Measurements from ENCODE around the gene SLC26A9.
"Not testable (repeated sequence)": the region's sequence is repeated elsewhere in the genome, so short reads cannot be mapped to it uniquely, and the experiment has no call there.

DNA sequence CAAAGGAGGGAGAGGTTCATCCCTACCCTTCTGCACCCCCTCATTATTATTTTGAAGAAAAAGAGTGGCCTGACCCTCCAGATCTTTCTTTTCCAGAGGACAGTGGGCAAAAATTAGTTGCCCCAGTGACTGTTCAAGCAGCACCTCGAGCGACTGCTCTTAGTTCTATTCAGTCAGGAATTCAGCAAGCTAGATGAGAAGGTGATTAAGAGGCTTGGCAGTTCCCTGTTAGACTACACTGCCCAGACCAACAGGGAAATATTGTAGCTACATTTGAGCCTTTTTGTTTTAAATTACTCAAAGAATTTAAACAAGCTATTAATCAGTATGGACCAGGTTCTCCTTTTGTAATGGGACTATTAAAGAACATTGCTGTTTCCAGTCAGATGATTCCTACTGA is 51.8 kb downstream of the SLC26A9 start:
- TF ChIP-seq, protein P1, sequence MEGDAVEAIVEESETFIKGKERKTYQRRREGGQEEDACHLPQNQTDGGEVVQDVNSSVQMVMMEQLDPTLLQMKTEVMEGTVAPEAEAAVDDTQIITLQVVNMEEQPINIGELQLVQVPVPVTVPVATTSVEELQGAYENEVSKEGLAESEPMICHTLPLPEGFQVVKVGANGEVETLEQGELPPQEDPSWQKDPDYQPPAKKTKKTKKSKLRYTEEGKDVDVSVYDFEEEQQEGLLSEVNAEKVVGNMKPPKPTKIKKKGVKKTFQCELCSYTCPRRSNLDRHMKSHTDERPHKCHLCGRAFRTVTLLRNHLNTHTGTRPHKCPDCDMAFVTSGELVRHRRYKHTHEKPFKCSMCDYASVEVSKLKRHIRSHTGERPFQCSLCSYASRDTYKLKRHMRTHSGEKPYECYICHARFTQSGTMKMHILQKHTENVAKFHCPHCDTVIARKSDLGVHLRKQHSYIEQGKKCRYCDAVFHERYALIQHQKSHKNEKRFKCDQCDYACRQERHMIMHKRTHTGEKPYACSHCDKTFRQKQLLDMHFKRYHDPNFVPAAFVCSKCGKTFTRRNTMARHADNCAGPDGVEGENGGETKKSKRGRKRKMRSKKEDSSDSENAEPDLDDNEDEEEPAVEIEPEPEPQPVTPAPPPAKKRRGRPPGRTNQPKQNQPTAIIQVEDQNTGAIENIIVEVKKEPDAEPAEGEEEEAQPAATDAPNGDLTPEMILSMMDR (IDR thresholded peaks at IDR 0.05), result not testable (repeated sequence)
- TF ChIP-seq POLR2A, EP300 (IDR thresholded peaks at IDR 0.05): not testable (repeated sequence)

All from ovary (tissue), 3 donors.